PFSK-1 (cell line): ENCODE results near the gene CLEC12A.

Experiments
- REST ChIP-seq, 2 experiments: IDR thresholded peaks; 2 replicates each; pipeline versions ENCODE4 v1.6.1 to v1.8.0; 2011 to 2012; ENCODE audit warnings: low read depth in 2 of 2, low read length in 2 of 2, control low read depth in 1 of 2, inconsistent platforms in 1 of 2, mild to moderate bottlenecking in 1 of 2, moderate library complexity in 1 of 2; ENCODE audit not compliant: insufficient read depth in 1 of 2
- TAF1 ChIP-seq: IDR thresholded peaks from 2 replicates; pipeline ENCODE4 v1.6.1; 2012; ENCODE audit warnings: low read length, control low read depth, borderline replicate concordance; ENCODE audit not compliant: insufficient read depth

- no peak for TF ChIP-seq REST (IDR thresholded peaks at IDR 0.05; ENCODE audit: insufficient read depth in 1 of 2, low read depth in 2 of 2, low read length in 2 of 2)
- TF ChIP-seq TAF1: no peak
Measured at GRCh38 chr12:9973949-9974348, 2.7 kb downstream of the CLEC12A start.
